ENCODE measurements around the gene RXFP1. TPM values are rescaled to one million over a fixed set of nuclear protein-coding genes. Genes with fewer than 3 reads are reported as not detected.

Gene RXFP1
- total and polyA plus RNA-seq, 4 donors, result 0.24 to 1.5 (median 0.80) TPM

- DNase-seq (ENCODE audit: low spot score), result no peak
- Histone ChIP-seq H3K4me1 (ENCODE audit: control insufficient read depth in 4 of 4, insufficient read depth in 4 of 4, low read length in 3 of 4) (no peaks in the 10 kb centered on the region), H3K4me3 (ENCODE audit: low read depth in 1 of 3, low read length in 3 of 3) (no peak overlapping the region), H3K27me3 (ENCODE audit: control insufficient read depth in 4 of 4, insufficient read depth in 4 of 4, low read length in 3 of 4) (no peaks in the 10 kb centered on the region), H3K27ac (ENCODE audit: low read depth in 1 of 2, low read length in 2 of 2) (no peak overlapping the region), H3K9me3 (ENCODE audit: control insufficient read depth in 4 of 4, low read length in 3 of 4) (no peaks in the 10 kb centered on the region), H3K9ac (ENCODE audit: low read depth in 1 of 2, low read length in 2 of 2) (no peak overlapping the region), H3K36me3 (ENCODE audit: control insufficient read depth in 4 of 4, insufficient read depth in 3 of 4, low read depth in 1 of 4, low read length in 3 of 4) (no peaks in the 10 kb centered on the region)
- TF ChIP-seq, protein P1, sequence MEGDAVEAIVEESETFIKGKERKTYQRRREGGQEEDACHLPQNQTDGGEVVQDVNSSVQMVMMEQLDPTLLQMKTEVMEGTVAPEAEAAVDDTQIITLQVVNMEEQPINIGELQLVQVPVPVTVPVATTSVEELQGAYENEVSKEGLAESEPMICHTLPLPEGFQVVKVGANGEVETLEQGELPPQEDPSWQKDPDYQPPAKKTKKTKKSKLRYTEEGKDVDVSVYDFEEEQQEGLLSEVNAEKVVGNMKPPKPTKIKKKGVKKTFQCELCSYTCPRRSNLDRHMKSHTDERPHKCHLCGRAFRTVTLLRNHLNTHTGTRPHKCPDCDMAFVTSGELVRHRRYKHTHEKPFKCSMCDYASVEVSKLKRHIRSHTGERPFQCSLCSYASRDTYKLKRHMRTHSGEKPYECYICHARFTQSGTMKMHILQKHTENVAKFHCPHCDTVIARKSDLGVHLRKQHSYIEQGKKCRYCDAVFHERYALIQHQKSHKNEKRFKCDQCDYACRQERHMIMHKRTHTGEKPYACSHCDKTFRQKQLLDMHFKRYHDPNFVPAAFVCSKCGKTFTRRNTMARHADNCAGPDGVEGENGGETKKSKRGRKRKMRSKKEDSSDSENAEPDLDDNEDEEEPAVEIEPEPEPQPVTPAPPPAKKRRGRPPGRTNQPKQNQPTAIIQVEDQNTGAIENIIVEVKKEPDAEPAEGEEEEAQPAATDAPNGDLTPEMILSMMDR (IDR thresholded peaks at IDR 0.05; ENCODE audit: low read depth, low read length, missing input control), result no peak
- TF ChIP-seq NR2F2 (IDR thresholded peaks at IDR 0.05), result no peak
- TF ChIP-seq, protein P2, sequence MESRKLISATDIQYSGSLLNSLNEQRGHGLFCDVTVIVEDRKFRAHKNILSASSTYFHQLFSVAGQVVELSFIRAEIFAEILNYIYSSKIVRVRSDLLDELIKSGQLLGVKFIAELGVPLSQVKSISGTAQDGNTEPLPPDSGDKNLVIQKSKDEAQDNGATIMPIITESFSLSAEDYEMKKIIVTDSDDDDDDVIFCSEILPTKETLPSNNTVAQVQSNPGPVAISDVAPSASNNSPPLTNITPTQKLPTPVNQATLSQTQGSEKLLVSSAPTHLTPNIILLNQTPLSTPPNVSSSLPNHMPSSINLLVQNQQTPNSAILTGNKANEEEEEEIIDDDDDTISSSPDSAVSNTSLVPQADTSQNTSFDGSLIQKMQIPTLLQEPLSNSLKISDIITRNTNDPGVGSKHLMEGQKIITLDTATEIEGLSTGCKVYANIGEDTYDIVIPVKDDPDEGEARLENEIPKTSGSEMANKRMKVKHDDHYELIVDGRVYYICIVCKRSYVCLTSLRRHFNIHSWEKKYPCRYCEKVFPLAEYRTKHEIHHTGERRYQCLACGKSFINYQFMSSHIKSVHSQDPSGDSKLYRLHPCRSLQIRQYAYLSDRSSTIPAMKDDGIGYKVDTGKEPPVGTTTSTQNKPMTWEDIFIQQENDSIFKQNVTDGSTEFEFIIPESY (IDR thresholded peaks at IDR 0.05), result no peak
- TF ChIP-seq JUND (IDR thresholded peaks at IDR 0.05), result no peak
- no peak for TF ChIP-seq RXRA (IDR thresholded peaks at IDR 0.05)
- no peak for TF ChIP-seq HNF4G (IDR thresholded peaks at IDR 0.05)
- no peak for TF ChIP-seq RAD21 (IDR thresholded peaks at IDR 0.05)
- no peak for TF ChIP-seq ATF3 (IDR thresholded peaks at IDR 0.05)
- no peak for TF ChIP-seq FOXA1 (IDR thresholded peaks at IDR 0.05)
- no peak for TF ChIP-seq EGR1 (IDR thresholded peaks at IDR 0.05; ENCODE audit: low read depth in 2 of 2)
- no peak for TF ChIP-seq YY1 (IDR thresholded peaks at IDR 0.05)
- no peak for TF ChIP-seq FOXA2 (IDR thresholded peaks at IDR 0.05)
- no peak for TF ChIP-seq SP1 (IDR thresholded peaks at IDR 0.05)
- no peak for TF ChIP-seq HNF4A (conservative IDR thresholded peaks at IDR 0.05)
- TF ChIP-seq TAF1 (conservative IDR thresholded peaks at IDR 0.05), result no peak
- TF ChIP-seq, protein P3, sequence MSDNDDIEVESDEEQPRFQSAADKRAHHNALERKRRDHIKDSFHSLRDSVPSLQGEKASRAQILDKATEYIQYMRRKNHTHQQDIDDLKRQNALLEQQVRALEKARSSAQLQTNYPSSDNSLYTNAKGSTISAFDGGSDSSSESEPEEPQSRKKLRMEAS (IDR thresholded peaks at IDR 0.05), result no peak
- TF ChIP-seq, protein P4, sequence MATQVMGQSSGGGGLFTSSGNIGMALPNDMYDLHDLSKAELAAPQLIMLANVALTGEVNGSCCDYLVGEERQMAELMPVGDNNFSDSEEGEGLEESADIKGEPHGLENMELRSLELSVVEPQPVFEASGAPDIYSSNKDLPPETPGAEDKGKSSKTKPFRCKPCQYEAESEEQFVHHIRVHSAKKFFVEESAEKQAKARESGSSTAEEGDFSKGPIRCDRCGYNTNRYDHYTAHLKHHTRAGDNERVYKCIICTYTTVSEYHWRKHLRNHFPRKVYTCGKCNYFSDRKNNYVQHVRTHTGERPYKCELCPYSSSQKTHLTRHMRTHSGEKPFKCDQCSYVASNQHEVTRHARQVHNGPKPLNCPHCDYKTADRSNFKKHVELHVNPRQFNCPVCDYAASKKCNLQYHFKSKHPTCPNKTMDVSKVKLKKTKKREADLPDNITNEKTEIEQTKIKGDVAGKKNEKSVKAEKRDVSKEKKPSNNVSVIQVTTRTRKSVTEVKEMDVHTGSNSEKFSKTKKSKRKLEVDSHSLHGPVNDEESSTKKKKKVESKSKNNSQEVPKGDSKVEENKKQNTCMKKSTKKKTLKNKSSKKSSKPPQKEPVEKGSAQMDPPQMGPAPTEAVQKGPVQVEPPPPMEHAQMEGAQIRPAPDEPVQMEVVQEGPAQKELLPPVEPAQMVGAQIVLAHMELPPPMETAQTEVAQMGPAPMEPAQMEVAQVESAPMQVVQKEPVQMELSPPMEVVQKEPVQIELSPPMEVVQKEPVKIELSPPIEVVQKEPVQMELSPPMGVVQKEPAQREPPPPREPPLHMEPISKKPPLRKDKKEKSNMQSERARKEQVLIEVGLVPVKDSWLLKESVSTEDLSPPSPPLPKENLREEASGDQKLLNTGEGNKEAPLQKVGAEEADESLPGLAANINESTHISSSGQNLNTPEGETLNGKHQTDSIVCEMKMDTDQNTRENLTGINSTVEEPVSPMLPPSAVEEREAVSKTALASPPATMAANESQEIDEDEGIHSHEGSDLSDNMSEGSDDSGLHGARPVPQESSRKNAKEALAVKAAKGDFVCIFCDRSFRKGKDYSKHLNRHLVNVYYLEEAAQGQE (IDR thresholded peaks at IDR 0.05), result no peak
- TF ChIP-seq GABPA (IDR thresholded peaks at IDR 0.05 in 1 of 2, conservative IDR thresholded peaks at IDR 0.05 in 1 of 2), result no peak
- 66% methylated on average over 4 of the region's 4 CpGs for WGBS
Measured at GRCh38 chr4:158538911-158539310, 17.2 kb downstream of the RXFP1 start.

All from liver (tissue), 9 donors.